Colon (tissue), 2 donors: ENCODE results near the gene OLFM4.
"Not testable (repeated sequence)": the region's sequence is repeated elsewhere in the genome, so short reads cannot be mapped to it uniquely, and the experiment has no call there.

Experiments
- FAIRE-seq: peaks from 2 replicates; lab custom pipeline; 2012; peaks lifted over from hg19 to GRCh38; lab: Jason Lieb, UNC
- donor health status: control.
- donor health status: control.

Gene OLFM4, protein sequence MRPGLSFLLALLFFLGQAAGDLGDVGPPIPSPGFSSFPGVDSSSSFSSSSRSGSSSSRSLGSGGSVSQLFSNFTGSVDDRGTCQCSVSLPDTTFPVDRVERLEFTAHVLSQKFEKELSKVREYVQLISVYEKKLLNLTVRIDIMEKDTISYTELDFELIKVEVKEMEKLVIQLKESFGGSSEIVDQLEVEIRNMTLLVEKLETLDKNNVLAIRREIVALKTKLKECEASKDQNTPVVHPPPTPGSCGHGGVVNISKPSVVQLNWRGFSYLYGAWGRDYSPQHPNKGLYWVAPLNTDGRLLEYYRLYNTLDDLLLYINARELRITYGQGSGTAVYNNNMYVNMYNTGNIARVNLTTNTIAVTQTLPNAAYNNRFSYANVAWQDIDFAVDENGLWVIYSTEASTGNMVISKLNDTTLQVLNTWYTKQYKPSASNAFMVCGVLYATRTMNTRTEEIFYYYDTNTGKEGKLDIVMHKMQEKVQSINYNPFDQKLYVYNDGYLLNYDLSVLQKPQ

DNA sequence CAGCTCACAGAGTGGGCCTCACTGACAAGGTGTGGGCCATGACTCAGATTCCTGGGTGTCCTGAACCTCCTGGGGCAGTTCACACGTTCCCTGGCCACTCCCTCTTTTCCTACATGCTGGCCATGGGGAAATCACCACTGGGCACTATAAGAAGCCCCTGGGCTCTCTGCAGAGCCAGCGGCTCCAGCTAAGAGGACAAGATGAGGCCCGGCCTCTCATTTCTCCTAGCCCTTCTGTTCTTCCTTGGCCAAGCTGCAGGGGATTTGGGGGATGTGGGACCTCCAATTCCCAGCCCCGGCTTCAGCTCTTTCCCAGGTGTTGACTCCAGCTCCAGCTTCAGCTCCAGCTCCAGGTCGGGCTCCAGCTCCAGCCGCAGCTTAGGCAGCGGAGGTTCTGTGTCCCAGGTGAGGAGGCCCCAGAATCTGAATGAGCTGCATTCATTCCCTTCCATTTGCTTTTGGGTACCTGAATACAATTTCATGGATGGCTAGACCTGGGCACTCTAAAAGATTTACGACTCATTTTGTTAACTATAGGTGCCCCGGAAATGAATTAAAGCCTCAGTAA lies at the start of gene OLFM4:
Gene OLFM4 (plus strand): TSS at position 177 of the 567 bp plus-strand sequence. CDS start 24 bp downstream, at position 201.
- FAIRE-seq, result no peak

DNA sequence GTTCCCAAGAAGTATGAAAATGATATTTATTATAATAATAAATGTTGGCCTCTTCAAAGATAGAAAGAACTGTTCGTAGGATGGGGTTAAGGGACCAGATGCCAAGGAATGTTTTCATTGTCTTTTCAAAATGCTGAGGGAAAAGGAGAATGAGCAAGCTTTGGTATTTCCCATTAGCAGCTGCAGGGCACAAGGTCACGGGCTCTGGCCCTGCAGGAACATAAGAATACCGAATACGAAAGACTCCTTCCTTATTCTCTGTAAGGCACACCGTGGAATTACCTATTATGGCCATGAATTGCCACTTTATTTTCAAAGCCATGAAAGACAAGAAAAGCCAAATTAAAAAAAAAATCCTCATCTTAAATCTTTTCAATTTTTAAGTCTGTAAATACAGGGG lies 49.6 kb upstream of the OLFM4 start:
- no peak for FAIRE-seq

- no peak for FAIRE-seq
Observed at GRCh38 chr13:52980695-52981094, 47.9 kb upstream of the OLFM4 start.

GRCh38 chr13:52983836-52984235 lies 44.8 kb upstream of the OLFM4 start:
- FAIRE-seq, result no peak

DNA sequence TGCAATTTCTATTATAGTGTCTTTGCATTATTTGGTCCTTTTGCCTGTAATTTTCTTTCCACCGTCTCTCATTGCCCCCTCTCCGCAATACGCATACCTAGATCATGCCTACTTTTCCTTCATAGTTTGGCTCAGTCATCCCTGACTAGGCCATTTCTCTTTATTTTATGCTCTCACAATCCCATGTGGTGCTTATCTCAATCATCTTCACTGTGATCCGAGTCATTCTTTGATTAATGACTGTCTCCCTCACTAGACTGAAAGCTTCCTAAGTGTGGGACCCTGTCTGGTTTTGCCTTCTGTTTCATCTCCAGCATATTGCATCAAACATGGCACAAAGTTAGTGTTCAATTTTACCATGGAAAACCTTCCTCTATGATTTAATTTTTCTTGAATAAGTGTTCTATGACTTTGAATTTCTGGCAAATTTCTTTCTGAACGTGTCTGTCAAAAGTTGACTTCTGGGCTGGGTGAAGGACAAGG lies 43.7 kb upstream of the OLFM4 start:
- no peak for FAIRE-seq

DNA sequence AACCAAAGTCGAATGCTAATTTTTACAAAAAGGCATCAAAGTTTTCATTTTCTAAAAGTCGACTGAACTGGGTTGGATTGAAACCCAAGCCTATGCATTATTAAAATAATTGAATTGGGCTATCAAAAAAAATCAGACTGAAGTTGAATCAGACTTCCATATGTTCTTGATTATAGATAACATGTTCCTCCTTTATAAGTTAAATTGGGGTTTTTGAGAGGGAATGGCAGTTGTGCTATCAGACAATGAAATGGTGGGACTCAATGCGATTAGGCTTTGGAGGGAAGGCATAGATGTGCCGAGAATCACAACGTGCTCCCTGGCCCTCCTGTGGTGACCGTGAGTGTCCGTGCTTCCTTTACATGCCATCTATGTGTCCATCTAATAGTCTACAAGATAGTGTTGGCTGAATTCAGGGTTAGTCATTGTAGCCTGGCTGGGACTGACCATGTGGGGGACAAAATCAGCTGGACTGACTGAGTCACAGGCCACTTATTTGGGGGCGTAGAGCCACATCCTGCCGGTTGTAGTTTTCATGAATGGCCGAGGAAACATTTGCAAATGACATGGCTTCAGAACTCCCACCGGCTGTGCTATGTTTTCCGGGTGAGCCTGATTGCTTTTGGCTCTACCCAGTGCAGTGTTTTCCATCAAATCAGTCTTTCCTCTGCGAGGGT lies 37.1 kb upstream of the OLFM4 start:
- FAIRE-seq, result no peak

DNA sequence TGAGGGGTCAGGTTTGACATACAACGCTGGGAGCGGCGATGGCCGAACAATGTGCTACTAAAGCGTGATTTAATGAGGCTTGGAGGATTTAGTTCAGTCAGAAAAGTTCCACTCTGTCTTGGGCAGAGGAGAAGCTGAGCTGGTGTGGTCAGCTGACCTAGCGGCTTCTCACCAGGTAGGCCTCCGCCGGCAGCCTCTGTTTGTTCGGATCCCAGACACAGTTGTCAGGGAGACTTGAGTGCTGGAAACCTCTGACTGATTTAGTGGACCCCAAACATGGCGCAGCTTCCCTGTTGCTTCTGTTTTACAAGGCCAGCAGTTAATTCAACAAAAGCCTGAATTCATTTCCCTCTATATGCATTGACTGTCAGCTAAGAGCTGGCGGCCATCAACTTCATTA lies 36.5 kb upstream of the OLFM4 start:
- no peak for FAIRE-seq

DNA sequence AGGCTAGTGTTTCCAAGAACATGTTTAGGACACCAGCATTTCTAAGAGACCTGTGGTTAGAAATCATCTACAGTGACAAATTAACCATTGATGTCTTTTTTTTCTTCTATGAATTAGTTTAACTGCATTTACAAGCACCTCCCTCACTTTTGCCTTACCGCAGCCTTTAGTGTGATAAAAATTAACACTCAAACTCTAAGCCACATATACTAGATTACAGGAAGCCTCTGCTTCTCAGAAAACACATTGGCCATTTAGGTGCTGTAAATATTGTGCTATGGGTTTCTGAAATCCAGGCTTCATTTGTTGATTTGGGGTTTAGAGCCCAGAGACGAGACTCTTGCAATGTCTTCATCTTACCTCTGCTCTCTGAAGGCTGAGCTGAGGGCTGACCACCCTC lies 34.6 kb upstream of the OLFM4 start:
- no peak for FAIRE-seq

DNA sequence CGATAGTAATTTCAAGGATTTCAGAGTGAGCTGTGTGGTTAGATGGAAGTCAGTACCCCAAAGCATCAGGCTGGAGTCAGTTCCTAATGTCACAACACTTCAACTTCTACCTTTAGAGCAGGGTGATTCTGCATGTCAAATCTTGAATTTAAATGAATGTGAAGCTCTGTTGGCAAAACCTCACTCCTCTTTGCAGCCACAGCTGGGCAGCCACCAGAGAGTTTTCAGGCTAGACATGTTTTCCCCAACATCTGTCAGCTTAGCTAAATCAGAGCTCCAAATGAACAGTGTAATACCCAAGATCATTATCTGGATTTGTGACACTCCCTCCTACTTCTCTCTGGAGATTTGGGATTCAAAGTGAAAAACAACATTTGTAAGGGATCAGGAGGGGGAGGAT lies 33.7 kb upstream of the OLFM4 start:
- no peak for FAIRE-seq

GRCh38 chr13:52995946-52996345 lies 32.7 kb upstream of the OLFM4 start:
- no peak for FAIRE-seq

DNA sequence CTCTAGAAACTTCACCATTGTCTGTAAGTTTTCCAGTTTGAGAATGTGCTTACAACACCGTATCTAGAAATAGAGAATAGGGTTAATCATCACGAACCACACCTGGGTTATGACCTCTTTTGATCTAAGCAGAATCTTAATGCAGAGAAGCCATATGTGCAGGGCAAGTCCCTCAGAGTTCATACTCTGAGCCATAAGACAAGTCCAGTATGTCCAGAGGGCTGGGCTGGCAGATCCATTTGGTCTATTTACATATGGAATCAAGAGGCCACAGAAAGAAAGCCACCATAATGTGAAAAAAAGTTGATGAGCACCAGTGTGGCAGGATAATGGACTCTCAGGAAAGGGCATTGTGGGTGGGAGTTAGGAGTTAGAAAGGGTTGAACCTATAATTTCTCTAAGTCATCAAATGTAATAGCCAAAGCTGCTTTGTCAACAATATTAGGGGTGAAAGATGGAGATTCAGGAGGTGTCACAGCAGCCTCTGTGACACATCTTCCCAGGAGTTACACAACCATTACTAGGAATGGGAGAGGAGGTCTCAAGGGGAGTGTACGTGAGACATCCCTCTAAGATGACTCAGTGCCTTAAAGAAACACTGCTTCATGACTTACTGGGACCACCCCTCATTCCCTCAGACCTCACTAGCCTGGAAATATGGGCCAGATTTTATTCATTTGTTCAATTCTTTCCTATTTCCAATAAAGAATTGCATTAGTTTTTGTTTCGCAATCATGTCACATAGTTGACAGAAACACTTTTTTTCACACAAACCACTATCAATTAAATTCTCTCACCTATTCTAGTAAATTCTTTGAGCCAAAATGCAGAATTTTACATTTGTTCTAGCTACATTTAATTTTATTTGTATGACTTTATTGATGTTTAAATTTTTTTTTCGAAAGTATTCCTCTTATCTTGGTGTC lies 30.4 kb upstream of the OLFM4 start:
- FAIRE-seq, result no peak

DNA sequence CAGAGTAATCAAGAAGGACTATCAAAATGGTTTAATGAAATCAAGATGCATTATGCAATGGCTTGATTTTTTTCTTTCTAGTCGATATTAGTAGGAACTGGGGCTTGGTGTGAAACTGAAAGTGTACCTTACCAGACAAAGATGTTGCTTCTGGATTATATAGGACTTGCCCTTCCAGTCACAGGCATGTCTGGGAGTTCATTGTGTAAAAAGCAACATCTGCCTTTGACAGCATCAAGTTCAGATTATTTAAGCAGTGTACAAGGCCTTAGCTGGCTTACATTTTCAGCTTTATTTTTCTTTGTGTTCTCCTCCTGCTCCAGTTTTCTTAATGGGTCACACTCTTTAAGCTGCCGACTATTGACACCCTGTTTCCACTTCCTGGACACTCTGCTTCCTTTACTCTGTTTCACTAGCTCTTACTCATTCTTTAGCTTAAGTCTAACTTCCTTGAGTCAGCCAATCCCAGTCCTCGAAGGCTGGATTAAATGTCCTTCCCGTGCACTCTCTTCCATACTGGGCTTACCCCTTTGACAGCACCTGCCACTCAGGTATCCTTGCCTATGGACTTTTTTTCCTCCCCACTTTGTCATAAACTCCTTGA lies 29.4 kb upstream of the OLFM4 start:
- FAIRE-seq, result no peak

DNA sequence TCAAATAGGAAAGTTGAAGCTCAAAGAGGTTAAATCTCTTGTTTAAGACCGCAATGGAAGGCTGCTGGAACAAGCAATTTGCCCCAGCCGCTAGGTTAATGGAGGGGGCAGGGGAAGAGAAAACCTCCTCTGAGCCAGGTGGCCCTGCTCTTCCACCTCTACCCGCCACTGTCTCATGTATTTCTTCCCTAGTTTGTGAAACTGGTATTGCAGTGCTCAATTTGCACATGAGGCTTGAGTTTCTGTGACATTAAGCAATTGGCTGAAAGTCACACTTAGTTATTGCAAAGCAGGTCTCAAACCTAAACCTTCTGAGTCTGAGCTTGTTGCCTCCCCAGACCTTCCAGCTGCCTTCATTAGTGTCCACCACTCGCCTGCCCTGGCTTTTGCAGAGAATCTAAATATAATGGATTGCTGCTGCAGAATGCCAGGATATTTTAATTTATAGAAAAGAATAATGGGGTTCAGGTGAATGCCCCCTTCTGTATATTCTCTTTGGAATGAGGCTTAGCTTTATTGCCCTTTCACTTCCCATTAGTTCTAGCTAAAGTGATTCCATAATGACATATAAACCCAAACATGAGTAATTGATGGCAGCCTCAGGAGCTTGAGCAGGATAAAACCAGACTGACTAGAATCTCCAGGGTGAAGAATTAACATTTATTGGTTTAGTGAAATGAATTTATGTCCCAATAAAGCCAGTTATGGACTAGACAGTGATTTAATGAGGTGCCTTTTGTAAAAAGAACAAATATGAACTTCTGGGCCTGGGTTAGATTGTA lies 27.0 kb upstream of the OLFM4 start:
- FAIRE-seq, result no peak

DNA sequence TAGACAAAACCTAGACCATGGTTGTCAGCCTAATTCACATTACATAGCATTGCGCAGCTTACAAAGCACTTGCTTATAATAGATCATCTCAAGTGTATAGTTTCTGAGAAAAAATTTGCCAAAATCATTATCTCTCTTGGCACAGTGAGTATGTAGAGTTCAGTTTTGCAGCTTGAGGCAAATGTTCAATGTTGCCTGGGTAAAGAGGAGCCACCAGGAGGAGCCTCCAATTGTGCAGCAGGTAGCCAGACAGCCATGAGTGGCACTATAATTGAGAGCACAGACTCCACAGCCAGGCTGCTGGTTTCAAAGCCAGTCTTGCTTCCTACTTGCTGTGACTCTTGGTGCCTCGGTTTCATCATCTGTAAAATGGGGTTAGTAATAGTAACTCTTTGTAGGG lies 24.0 kb upstream of the OLFM4 start:
- FAIRE-seq, result no peak

GRCh38 chr13:53005626-53006025 lies 23.0 kb upstream of the OLFM4 start:
- no peak for FAIRE-seq

- FAIRE-seq, result no peak
Observed at GRCh38 chr13:53007872-53008271, 20.7 kb upstream of the OLFM4 start.

GRCh38 chr13:53010374-53011105 lies 18.1 kb upstream of the OLFM4 start:
- no peak for FAIRE-seq

DNA sequence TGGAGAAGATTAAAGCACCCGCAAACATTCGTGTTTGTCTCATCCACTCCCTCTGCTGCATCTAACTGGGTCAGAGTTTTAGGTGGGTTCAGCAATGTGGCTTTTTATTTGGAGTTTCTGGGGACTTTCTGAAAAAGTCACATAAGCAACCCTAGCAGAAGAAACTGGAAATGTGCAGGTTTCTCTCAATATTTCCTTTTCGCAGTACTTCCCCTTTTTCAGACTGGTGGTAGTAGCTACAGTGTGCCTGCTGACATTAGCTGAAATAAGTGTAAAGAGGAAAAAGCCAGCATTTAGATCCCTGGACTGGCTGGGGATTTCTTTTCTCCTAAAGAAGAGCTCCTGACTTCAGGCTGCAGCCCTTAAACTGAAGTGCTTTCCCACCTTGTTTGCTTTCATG lies 15.9 kb upstream of the OLFM4 start:
- FAIRE-seq, result no peak

- no peak for FAIRE-seq
Observed at GRCh38 chr13:53013113-53013512, 15.5 kb upstream of the OLFM4 start.

DNA sequence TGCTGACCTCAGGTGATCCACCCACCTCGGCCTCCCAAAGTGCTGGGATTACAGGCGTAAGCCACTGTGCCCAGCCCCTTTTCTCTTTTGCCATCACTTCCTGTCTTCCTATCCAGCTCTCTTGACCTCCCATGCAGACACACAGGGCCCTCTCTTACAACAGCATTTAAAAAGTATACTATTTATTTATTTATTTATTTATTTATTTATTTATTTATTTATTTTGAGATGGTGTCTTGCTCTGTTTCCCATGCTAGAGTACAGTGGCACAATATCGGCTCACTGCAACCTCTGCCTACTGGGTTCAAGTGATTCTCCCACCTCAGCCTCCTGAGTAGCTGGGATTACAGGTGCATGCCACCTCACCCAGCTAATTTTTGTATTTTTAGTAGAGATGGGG lies 14.6 kb upstream of the OLFM4 start:
- FAIRE-seq, result not testable (repeated sequence)
